ENCODE data around the gene RNF13. TPM values are rescaled to one million over a fixed set of nuclear protein-coding genes. Genes with fewer than 3 reads are reported as not detected.
"Not testable (repeated sequence)": the region's sequence is repeated elsewhere in the genome, so short reads cannot be mapped to it uniquely, and the experiment has no call there.

RNF13 gene
- total RNA-seq, 2 experiments from 2014 or later: 22.9 to 25.5 TPM

GRCh38 chr3:149967086-149967685 is 154.2 kb downstream of the RNF13 start:
- H3K36me3 Mint-ChIP-seq (ENCODE audit: low read depth): no peaks in the 10 kb centered on the region
- H3K4me1 Mint-ChIP-seq (ENCODE audit: low read depth): peaks cover 11% of the 10 kb centered on the region
- no peaks in the 10 kb centered on the region for H3K9me3 Mint-ChIP-seq
- H3K27ac Mint-ChIP-seq: no peak overlapping the region
- intact Hi-C loops (cut with micrococcal nuclease): loop anchor here (1.0 to 5.0 kb wide), 5 partner anchors 30 to 528 kb away; no protein-coding TSS in a partner anchor
- H3K4me3 Mint-ChIP-seq: no peak overlapping the region
- DNase-seq: no peak
- CTCF ChIA-PET: interaction anchor here (0.7 to 8.5 kb wide), 18 partner anchors 9 to 528 kb away, joined by 3 to 63 read pairs (median 4); no protein-coding TSS in a partner anchor
- H3K27me3 Mint-ChIP-seq (ENCODE audit: low read depth): peaks cover 12% of the 10 kb centered on the region

GRCh38 chr3:149968216-149968615 is 155.2 kb downstream of the RNF13 start:
- Mint-ChIP-seq H3K36me3 (ENCODE audit: low read depth) (no peaks in the 10 kb centered on the region), H3K27ac (no peak overlapping the region), H3K4me3 (no peak overlapping the region), H3K27me3 (ENCODE audit: low read depth) (peaks cover 17% of the 10 kb centered on the region), H3K9me3 (no peaks in the 10 kb centered on the region), H3K4me1 (ENCODE audit: low read depth) (peaks cover 11% of the 10 kb centered on the region)
- CTCF ChIA-PET: interaction anchor here (0.7 to 8.5 kb wide), 8 partner anchors 8 to 255 kb away, joined by 3 to 63 read pairs (median 8); no protein-coding TSS in a partner anchor
- intact Hi-C loops (cut with micrococcal nuclease): loop anchor here (5.0 kb wide), 1 partner anchor 201 kb away; no protein-coding TSS in a partner anchor
- no peak for DNase-seq

GRCh38 chr3:149969110-149969939 is 156.3 kb downstream of the RNF13 start:
- DNase-seq: no peak
- Mint-ChIP-seq H3K9me3 (no peaks in the 10 kb centered on the region), H3K4me1 (ENCODE audit: low read depth) (peaks cover 11% of the 10 kb centered on the region), H3K27me3 (ENCODE audit: low read depth) (peaks cover 20% of the 10 kb centered on the region), H3K36me3 (ENCODE audit: low read depth) (no peaks in the 10 kb centered on the region), H3K27ac (no peak overlapping the region), H3K4me3 (peak overlapping the region; percentile 75)
- CTCF ChIA-PET: interaction anchor here (0.6 to 8.5 kb wide), 5 partner anchors 12 to 415 kb away, joined by 3 to 63 read pairs (median 3); no protein-coding TSS in a partner anchor
- intact Hi-C loops (cut with micrococcal nuclease): loop anchor here (5.0 kb wide), 1 partner anchor 202 kb away; no protein-coding TSS in a partner anchor

- no peaks in the 10 kb centered on the region for H3K9me3 Mint-ChIP-seq
These were observed 157.1 kb downstream of the RNF13 start for GRCh38 chr3:149969940-149970715.

GRCh38 chr3:149970716-149971402 is 157.8 kb downstream of the RNF13 start, which contains the start of gene PFN2:
Gene PFN2, minus strand, starts transcription at chr3:149970895. Its CDS starts 39 bp downstream, at chr3:149970856.
- intact Hi-C loops (cut with micrococcal nuclease): loop anchor here (1.0 to 10.0 kb wide), 5 partner anchors 89 to 466 kb away; partner anchors contain the start of genes COMMD2, RNF13 and TSC22D2
- CTCF ChIA-PET: interaction anchor here (8.5 kb wide), 1 partner anchor 212 kb away, joined by 63 read pairs; no protein-coding TSS in a partner anchor
- H3K4me1 Mint-ChIP-seq (ENCODE audit: low read depth): peaks cover 11% of the 10 kb centered on the region
- peak within 1 kb of the TSS; percentile 30 for H3K27ac Mint-ChIP-seq
- no peaks in the 10 kb centered on the region for H3K9me3 Mint-ChIP-seq
- peak within 1 kb of the TSS; percentile 87 for H3K4me3 Mint-ChIP-seq
- peaks cover 20% of the 10 kb centered on the region for H3K27me3 Mint-ChIP-seq (ENCODE audit: low read depth)
- DNase-seq: peak; percentile 52
- H3K36me3 Mint-ChIP-seq (ENCODE audit: low read depth): no peaks in the 10 kb centered on the region

More at GRCh38 chr3:149969940-149970715, 157.1 kb downstream of the RNF13 start:
- intact Hi-C loops (cut with micrococcal nuclease): loop anchor here (2.0 to 10.0 kb wide), 5 partner anchors 88 to 465 kb away; partner anchors contain the start of genes COMMD2 and TSC22D2
- Mint-ChIP-seq H3K27ac (peak overlapping the region; percentile 30), H3K4me1 (ENCODE audit: low read depth) (peaks cover 11% of the 10 kb centered on the region), H3K27me3 (ENCODE audit: low read depth) (peaks cover 20% of the 10 kb centered on the region), H3K4me3 (peak overlapping the region; percentile 87), H3K36me3 (ENCODE audit: low read depth) (no peaks in the 10 kb centered on the region)
- CTCF ChIA-PET: interaction anchor here (0.6 to 8.5 kb wide), 4 partner anchors 13 to 415 kb away, joined by 3 to 63 read pairs (median 3); no protein-coding TSS in a partner anchor
- DNase-seq: peak; percentile 79

- Mint-ChIP-seq H3K4me3 (peak overlapping the region; percentile 85), H3K9me3 (no peaks in the 10 kb centered on the region), H3K36me3 (ENCODE audit: low read depth) (no peaks in the 10 kb centered on the region), H3K27me3 (ENCODE audit: low read depth) (peaks cover 20% of the 10 kb centered on the region), H3K4me1 (ENCODE audit: low read depth) (peaks cover 11% of the 10 kb centered on the region), H3K27ac (no peak overlapping the region)
- CTCF ChIA-PET: interaction anchor here (0.7 to 1.0 kb wide), 2 partner anchors 16 to 213 kb away, joined by 3 to 4 read pairs; no protein-coding TSS in a partner anchor
- intact Hi-C loops (cut with micrococcal nuclease): loop anchor here (1.0 to 10.0 kb wide), 5 partner anchors 89 to 467 kb away; partner anchors contain the start of genes COMMD2, RNF13 and TSC22D2
- peak; percentile 35 for DNase-seq
These were observed 158.5 kb downstream of the RNF13 start for GRCh38 chr3:149971403-149972075.

GRCh38 chr3:149975919-149976318 is 162.9 kb downstream of the RNF13 start:
- Mint-ChIP-seq H3K27ac (no peak overlapping the region), H3K36me3 (ENCODE audit: low read depth) (no peaks in the 10 kb centered on the region), H3K9me3 (no peaks in the 10 kb centered on the region), H3K4me1 (ENCODE audit: low read depth) (peaks cover 5% of the 10 kb centered on the region), H3K27me3 (ENCODE audit: low read depth) (peaks cover 17% of the 10 kb centered on the region), H3K4me3 (no peak overlapping the region)
- DNase-seq: peak; percentile 16
- intact Hi-C loops (cut with micrococcal nuclease): loop anchor here (10.0 kb wide), 1 partner anchor 471 kb away; no protein-coding TSS in a partner anchor
- CTCF ChIA-PET: interaction anchor here (1.2 to 2.4 kb wide), 2 partner anchors 9 to 11 kb away, joined by 4 to 10 read pairs; no protein-coding TSS in a partner anchor

GRCh38 chr3:149977386-149977785 is 164.4 kb downstream of the RNF13 start:
- intact Hi-C loops (cut with micrococcal nuclease): loop anchor here (10.0 kb wide), 1 partner anchor 473 kb away; no protein-coding TSS in a partner anchor

GRCh38 chr3:149981979-149982378 is 169.0 kb downstream of the RNF13 start:
- H3K4me1 Mint-ChIP-seq (ENCODE audit: low read depth); H3K27me3 Mint-ChIP-seq (ENCODE audit: low read depth); CTCF ChIA-PET; DNase-seq; H3K36me3 Mint-ChIP-seq (ENCODE audit: low read depth); intact Hi-C loops (cut with micrococcal nuclease); H3K4me3 Mint-ChIP-seq; H3K27ac Mint-ChIP-seq; H3K9me3 Mint-ChIP-seq: not testable (repeated sequence)

More at GRCh38 chr3:149977386-149977785, 164.4 kb downstream of the RNF13 start:
- Mint-ChIP-seq H3K36me3 (ENCODE audit: low read depth) (no peaks in the 10 kb centered on the region), H3K9me3 (no peaks in the 10 kb centered on the region), H3K27ac (no peak overlapping the region), H3K4me1 (ENCODE audit: low read depth) (no peaks in the 10 kb centered on the region), H3K27me3 (ENCODE audit: low read depth) (peaks cover 10% of the 10 kb centered on the region), H3K4me3 (no peak overlapping the region)
- CTCF ChIA-PET: interaction anchor here (0.7 to 2.4 kb wide), 2 partner anchors 10 to 44 kb away, joined by 3 to 10 read pairs; no protein-coding TSS in a partner anchor
- no peak for DNase-seq

- intact Hi-C loops (cut with micrococcal nuclease); H3K36me3 Mint-ChIP-seq (ENCODE audit: low read depth); DNase-seq; H3K27ac Mint-ChIP-seq; H3K4me3 Mint-ChIP-seq; H3K27me3 Mint-ChIP-seq (ENCODE audit: low read depth); H3K9me3 Mint-ChIP-seq; H3K4me1 Mint-ChIP-seq (ENCODE audit: low read depth): not testable (repeated sequence)
- CTCF ChIA-PET: interaction anchor here (0.6 to 1.3 kb wide), 2 partner anchors 17 to 512 kb away, joined by 3 to 4 read pairs; no protein-coding TSS in a partner anchor
These were observed 170.0 kb downstream of the RNF13 start for GRCh38 chr3:149983053-149983452.
